Endothelial cell of umbilical vein (primary cell): ENCODE measurements around the gene MBOAT1.

Experiments used
- EZH2 ChIP-seq: IDR thresholded peaks from 2 replicates; pipeline ENCODE4 v1.6.1; 2012; ENCODE audit warnings: borderline replicate concordance, low read depth, mild to moderate bottlenecking, moderate library complexity, low read length, inconsistent platforms; ENCODE audit not compliant: severe bottlenecking
- FOS ChIP-seq: IDR thresholded peaks from 2 replicates; pipeline ENCODE4 v1.6.1; 2011; ENCODE audit warnings: mild to moderate bottlenecking, low read length, moderate library complexity, borderline replicate concordance; ENCODE audit not compliant: insufficient read depth
- MYC ChIP-seq: IDR thresholded peaks from one replicate; pipeline ENCODE4 v1.6.1; 2011; ENCODE audit warnings: mild to moderate bottlenecking, low read depth, low read length
- POLR2A ChIP-seq: IDR thresholded peaks from 2 replicates; pipeline ENCODE4 v1.6.1; 2012; ENCODE audit warnings: low read depth, mild to moderate bottlenecking, control low read depth, low read length
- POLR2AphosphoS5 ChIP-seq: IDR thresholded peaks from 2 replicates; pipeline ENCODE4 v1.6.1; 2012; ENCODE audit warnings: low read depth, mild to moderate bottlenecking, control low read depth, low read length, moderate library complexity; ENCODE audit not compliant: insufficient read depth
- TF ChIP-seq, protein P1 (sequence below), 2 donors: IDR thresholded peaks; 1 replicate in 1 of 2; 2 replicates in 1 of 2; pipeline ENCODE4 v1.5.1; 2011; ENCODE audit warnings: low read length in 2 of 2, mild to moderate bottlenecking in 2 of 2, moderate library complexity in 2 of 2, control low read depth in 1 of 2, inconsistent platforms in 1 of 2, low read depth in 1 of 2; ENCODE audit not compliant: insufficient read depth in 1 of 2; ENCODE audit errors: extremely low read depth in 1 of 2
- TF ChIP-seq, protein P2 (sequence below): IDR thresholded peaks from 2 replicates; pipeline ENCODE4 v1.6.1; 2011; ENCODE audit not compliant: insufficient read depth, insufficient read length

DNA sequence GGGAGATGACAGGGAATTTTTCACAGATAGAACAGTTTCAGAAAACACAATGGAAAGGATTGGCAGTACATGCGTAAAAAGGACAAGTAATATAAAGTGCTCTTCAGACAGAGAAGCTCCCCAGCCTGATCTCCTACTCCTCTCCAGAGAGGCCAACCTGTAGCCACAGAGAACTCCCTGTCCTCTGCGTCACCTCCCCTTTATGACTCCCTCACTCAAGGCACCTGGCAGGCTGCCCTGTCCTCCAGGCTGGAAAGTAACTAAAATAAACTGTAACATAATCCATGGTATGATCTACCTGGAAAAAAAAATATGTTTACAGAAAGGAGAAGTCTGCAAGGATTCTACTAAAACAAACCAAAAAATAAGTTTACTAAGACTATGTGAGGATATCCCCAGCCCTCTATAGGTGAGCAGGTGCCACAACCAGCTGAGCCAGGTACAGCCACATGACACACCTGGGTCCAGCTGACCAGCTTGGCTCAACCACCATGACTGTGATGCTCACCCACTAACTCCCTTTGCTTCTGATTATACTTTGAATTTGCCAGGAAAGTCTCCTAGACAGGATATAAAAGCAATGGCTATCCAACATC is 29.2 kb downstream of the MBOAT1 start:
- TF ChIP-seq EZH2 (no peak), POLR2AphosphoS5 (no peak), POLR2A (no peak), FOS (no peak), MYC (no peak)
- TF ChIP-seq, protein P1, sequence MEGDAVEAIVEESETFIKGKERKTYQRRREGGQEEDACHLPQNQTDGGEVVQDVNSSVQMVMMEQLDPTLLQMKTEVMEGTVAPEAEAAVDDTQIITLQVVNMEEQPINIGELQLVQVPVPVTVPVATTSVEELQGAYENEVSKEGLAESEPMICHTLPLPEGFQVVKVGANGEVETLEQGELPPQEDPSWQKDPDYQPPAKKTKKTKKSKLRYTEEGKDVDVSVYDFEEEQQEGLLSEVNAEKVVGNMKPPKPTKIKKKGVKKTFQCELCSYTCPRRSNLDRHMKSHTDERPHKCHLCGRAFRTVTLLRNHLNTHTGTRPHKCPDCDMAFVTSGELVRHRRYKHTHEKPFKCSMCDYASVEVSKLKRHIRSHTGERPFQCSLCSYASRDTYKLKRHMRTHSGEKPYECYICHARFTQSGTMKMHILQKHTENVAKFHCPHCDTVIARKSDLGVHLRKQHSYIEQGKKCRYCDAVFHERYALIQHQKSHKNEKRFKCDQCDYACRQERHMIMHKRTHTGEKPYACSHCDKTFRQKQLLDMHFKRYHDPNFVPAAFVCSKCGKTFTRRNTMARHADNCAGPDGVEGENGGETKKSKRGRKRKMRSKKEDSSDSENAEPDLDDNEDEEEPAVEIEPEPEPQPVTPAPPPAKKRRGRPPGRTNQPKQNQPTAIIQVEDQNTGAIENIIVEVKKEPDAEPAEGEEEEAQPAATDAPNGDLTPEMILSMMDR (IDR thresholded peaks at IDR 0.05; ENCODE audit: extremely low read depth in 1 of 2, insufficient read depth in 1 of 2, low read depth in 1 of 2, low read length in 2 of 2) = no peak
- TF ChIP-seq, protein P2, sequence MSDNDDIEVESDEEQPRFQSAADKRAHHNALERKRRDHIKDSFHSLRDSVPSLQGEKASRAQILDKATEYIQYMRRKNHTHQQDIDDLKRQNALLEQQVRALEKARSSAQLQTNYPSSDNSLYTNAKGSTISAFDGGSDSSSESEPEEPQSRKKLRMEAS = no peak
